IPS-20b (cell line): ENCODE results near the gene ITPR1.

Experiments
- H3K27ac ChIP-seq: one replicate; pipeline ENCODE4 v1.5.1; 2013; ENCODE audit warnings: low read length
- H3K27me3 ChIP-seq: 2 replicates; pipeline ENCODE4 v1.6.1; 2013; ENCODE audit warnings: mild to moderate bottlenecking, low read length, inconsistent platforms; ENCODE audit not compliant: insufficient read depth
- H3K36me3 ChIP-seq: 2 replicates; pipeline ENCODE4 v1.6.1; 2013; ENCODE audit warnings: low read depth, mild to moderate bottlenecking, inconsistent platforms, low read length, moderate library complexity; ENCODE audit not compliant: insufficient read depth
- H3K4me1 ChIP-seq: 2 replicates; pipeline ENCODE4 v1.6.1; 2013; ENCODE audit warnings: mild to moderate bottlenecking, control low read depth, inconsistent platforms, low read length, moderate library complexity; ENCODE audit not compliant: insufficient read depth
- H3K4me3 ChIP-seq: 2 replicates; pipeline ENCODE4 v1.5.1; 2013; ENCODE audit warnings: mild to moderate bottlenecking, low read length, inconsistent platforms
- H3K9ac ChIP-seq: 2 replicates; pipeline ENCODE4 v1.6.1; 2013; ENCODE audit warnings: low read depth, mild to moderate bottlenecking, inconsistent platforms, low read length, moderate library complexity
- H3K9me3 ChIP-seq: 2 replicates; pipeline ENCODE4 v1.6.1; 2013; ENCODE audit warnings: mild to moderate bottlenecking, low read depth, low read length, inconsistent platforms; ENCODE audit not compliant: insufficient read depth

Gene ITPR1

DNA sequence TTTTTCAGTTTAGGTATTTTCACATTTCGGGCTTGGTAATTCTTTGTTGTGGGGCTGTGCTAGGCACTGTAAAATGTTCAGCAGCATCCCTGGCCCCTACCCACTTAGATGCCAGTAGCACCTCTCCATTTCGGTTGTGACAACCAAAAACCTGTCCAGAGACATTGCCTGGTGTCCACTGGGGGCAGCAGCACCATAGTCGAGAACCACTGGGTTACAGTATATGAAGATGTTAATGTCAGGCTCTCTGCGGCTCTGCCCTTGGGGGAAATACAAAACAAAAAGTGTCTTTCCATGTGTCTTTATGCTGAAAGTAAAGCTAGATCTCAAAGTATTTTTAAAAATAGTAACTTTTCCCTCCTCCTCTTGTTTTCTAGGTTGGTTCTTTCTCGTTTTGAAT, 177.2 kb downstream of the ITPR1 start:
- Histone ChIP-seq H3K4me1 (no peaks in the 10 kb centered on the region), H3K36me3 (peaks cover 3% of the 10 kb centered on the region; the same call in 1 of the 2 replicates), H3K4me3 (no peak overlapping the region), H3K27ac (no peak overlapping the region), H3K27me3 (no peaks in the 10 kb centered on the region), H3K9me3 (no peaks in the 10 kb centered on the region), H3K9ac (no peak overlapping the region)

DNA sequence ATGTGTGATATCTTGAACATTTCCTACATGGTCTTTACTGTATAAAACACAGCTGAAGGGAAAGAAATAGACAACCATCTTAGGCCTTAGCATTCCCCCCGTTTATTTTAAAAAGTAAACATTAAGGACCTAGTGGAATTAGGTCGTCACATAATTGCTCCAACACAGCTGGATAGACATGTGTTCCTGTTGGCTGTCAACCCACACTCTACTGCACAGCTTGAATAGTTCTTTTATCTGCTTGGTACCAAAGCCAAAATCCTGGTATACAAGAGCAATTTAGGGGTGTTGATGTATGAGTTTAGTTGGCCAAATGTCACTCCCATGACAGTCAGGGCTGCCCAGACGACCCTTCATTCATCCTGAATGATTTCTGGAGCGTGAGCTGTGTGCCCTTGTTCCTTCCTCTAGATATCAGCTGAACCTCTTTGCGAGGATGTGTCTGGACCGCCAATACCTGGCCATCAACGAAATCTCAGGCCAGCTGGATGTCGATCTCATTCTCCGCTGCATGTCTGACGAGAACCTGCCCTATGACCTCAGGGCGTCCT, 179.7 kb downstream of the ITPR1 start:
- Histone ChIP-seq H3K9ac (no peak overlapping the region), H3K4me1 (no peaks in the 10 kb centered on the region), H3K27me3 (no peaks in the 10 kb centered on the region), H3K9me3 (no peaks in the 10 kb centered on the region), H3K27ac (no peak overlapping the region), H3K4me3 (no peak overlapping the region), H3K36me3 (peaks cover 3% of the 10 kb centered on the region; the same call in 1 of the 2 replicates)

DNA sequence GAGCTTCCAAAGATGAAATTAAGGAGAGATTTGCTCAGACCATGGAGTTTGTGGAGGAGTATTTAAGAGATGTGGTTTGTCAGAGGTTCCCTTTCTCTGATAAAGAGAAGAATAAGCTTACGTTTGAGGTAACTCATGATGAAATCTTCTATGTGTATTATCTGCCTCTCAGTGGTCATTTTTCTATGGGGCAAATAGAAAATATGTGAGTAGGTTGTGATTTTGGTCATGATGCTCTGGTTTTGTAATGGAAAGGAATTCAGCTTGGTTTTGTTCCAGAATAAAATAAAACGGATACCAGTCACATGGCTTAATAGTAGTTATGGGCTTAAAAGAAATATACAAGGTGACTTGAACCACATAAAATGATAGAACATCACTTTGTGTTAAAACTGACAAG, 181.1 kb downstream of the ITPR1 start:
- Histone ChIP-seq H3K27ac (no peak overlapping the region), H3K27me3 (no peaks in the 10 kb centered on the region), H3K9ac (no peak overlapping the region), H3K4me1 (no peaks in the 10 kb centered on the region), H3K9me3 (no peaks in the 10 kb centered on the region), H3K36me3 (peaks cover 3% of the 10 kb centered on the region; the same call in 1 of the 2 replicates), H3K4me3 (no peak overlapping the region)

DNA sequence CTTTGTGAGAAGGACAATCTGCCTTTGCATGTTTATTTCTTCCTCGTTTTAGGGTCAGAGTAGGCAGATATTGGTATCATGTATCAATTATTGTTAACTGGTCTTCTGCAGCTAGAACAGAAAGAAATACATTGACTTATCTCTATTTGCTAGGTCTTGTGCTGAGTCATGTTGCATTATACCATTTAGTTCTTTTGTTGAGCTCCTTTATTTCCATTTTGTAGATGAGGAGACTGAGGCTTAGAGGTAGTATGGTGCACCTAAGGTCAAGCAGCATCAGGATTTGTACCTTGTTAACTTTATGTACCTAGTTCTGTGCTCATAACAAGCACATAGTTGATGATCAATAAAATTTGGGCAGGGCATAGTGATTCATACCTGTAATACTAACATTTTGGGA, 182.6 kb downstream of the ITPR1 start:
- Histone ChIP-seq H3K9ac (no peak overlapping the region), H3K4me3 (no peak overlapping the region), H3K9me3 (no peaks in the 10 kb centered on the region), H3K4me1 (no peaks in the 10 kb centered on the region), H3K27me3 (no peaks in the 10 kb centered on the region), H3K36me3 (peaks cover 3% of the 10 kb centered on the region; the same call in 1 of the 2 replicates), H3K27ac (no peak overlapping the region)

DNA sequence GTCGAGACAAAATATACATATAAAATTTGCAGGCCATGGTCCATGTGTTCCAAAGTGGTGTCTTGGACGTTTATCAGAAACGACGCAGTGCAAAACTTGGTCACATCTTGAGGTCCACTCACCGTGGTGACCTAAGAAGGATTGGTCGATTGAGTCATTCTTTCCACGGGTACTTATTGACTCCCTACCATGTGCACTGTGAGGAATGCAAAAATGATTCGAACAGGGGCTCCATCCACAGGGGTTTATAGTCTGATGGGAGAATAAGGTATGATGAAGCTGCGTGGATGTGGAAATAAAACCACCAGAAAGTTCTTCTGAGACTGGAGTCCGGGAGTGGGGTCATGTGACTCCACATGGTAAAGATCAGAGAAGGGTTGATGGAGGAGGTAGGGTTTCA, 185.2 kb downstream of the ITPR1 start:
- Histone ChIP-seq H3K4me1 (peaks cover 3% of the 10 kb centered on the region; the same call in 1 of the 2 replicates), H3K27ac (no peak overlapping the region), H3K36me3 (no peaks in the 10 kb centered on the region), H3K27me3 (no peaks in the 10 kb centered on the region), H3K4me3 (no peak overlapping the region), H3K9me3 (no peaks in the 10 kb centered on the region), H3K9ac (no peak overlapping the region)

DNA sequence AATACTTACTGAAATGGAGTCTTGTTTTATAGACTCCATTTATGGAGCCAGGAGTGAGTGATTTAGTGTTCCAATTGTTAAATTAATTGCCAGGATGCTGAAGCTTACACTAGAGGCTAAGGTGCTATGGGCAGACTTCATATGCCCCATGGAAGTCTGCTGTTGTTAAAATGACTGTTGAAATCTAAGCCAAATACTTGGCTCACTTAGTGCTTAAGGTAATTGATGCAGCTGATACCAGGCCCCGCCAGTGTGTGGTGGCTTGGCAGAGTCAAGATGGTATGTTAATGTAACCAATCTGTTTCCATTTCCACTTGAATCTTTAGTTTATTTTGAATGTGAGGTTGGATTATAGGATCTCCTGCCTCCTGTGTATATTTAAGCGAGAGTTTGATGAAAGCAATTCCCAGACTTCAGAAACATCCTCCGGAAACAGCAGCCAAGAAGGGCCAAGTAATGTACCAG, 187.1 kb downstream of the ITPR1 start:
- no peak overlapping the region for H3K27ac ChIP-seq
- no peak overlapping the region for H3K4me3 ChIP-seq
- peaks cover 3% of the 10 kb centered on the region; the same call in 1 of the 2 replicates for H3K4me1 ChIP-seq
- no peak overlapping the region for H3K9ac ChIP-seq
- H3K27me3 ChIP-seq, result no peaks in the 10 kb centered on the region
- no peaks in the 10 kb centered on the region for H3K9me3 ChIP-seq
- peaks cover 5% of the 10 kb centered on the region; the same call in 1 of the 2 replicates for H3K36me3 ChIP-seq

DNA sequence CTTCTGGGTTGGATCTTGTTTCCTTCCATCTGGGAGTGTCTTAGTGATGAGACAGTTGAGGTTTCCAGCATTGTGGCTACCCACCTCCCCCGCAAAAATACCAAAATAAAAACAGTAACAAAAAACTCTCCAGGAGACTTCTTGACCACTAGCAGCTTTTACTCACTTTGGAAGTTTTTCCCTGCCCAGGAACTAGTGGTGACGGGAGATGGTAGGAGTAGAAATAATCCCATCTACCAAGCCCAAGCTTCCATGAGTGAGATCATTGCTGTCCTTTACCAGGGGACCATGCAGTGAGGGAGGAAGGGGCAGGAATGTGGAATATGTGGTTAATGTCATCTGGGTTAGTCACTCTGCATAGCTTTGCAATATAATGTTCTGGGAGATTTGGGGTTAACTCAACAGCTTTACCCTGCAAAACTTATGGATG, 187.7 kb downstream of the ITPR1 start:
- Histone ChIP-seq H3K4me3 (no peak overlapping the region), H3K27ac (no peak overlapping the region), H3K9me3 (no peaks in the 10 kb centered on the region), H3K9ac (no peak overlapping the region), H3K36me3 (peaks cover 9% of the 10 kb centered on the region; the same call in 1 of the 2 replicates), H3K27me3 (no peaks in the 10 kb centered on the region), H3K4me1 (peaks cover 3% of the 10 kb centered on the region; the same call in 1 of the 2 replicates)

DNA sequence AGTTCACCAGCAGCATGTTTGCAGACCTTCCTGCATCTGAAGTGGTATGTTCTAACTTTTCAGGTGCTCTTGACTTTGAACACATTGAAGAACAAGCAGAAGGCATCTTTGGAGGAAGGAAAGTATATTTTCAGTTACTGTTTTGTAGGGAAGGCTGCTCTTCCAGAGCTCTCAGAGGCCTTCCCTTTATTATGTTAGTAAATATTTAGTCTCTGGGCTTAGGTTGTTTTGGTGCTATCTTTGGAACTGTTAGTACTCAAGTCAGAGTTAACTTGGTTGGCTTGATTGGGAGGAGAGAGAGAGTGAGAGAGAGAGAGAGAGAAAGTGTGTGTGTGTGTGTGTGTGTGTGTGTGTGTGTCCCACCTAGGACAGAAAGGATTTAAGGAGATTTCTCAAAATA, 188.2 kb downstream of the ITPR1 start:
- no peaks in the 10 kb centered on the region for H3K27me3 ChIP-seq
- no peak overlapping the region for H3K9ac ChIP-seq
- H3K36me3 ChIP-seq, result peaks cover 9% of the 10 kb centered on the region; the same call in 1 of the 2 replicates
- H3K9me3 ChIP-seq, result no peaks in the 10 kb centered on the region
- H3K4me1 ChIP-seq, result peaks cover 3% of the 10 kb centered on the region; the same call in 1 of the 2 replicates
- H3K27ac ChIP-seq, result no peak overlapping the region
- H3K4me3 ChIP-seq, result no peak overlapping the region

DNA sequence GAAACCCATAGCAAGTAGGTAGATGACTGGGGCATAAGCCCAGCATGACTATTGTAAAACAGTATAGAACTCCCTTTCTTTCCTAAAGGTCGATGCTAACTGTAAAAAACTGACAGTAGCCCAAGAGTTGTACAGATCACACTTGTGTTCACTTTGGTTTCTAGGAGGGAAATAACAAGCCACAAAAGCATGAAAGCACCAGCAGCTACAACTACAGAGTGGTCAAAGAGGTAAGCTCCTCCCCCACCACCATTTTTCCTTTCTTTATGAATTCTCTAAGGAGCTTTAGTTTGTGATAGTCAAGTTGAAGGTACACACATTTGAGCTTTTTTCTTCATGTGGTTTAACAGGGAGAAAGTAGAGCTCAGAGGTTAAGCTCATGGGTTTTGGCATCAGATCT, 191.0 kb downstream of the ITPR1 start:
- H3K4me3 ChIP-seq, result no peak overlapping the region
- no peak overlapping the region for H3K27ac ChIP-seq
- H3K4me1 ChIP-seq, result peaks cover 3% of the 10 kb centered on the region; the same call in 1 of the 2 replicates
- H3K27me3 ChIP-seq, result no peaks in the 10 kb centered on the region
- H3K36me3 ChIP-seq, result peaks cover 9% of the 10 kb centered on the region; the same call in 1 of the 2 replicates
- H3K9ac ChIP-seq, result no peak overlapping the region
- no peaks in the 10 kb centered on the region for H3K9me3 ChIP-seq

DNA sequence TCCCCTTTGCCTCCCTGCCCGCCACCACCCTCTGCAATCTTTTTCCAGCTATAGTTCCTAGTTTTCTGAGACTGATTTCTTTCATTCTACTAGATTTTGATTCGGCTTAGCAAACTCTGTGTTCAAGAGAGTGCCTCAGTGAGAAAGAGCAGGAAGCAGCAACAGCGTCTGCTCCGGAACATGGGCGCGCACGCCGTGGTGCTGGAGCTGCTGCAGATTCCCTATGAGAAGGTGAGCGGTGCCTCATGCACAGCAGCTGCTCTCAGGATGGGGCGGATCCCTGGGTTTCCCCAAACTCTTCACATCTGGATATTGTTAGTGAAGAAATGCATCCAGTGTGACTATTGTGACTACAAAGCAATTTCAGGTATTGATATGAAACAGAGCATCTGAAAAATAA, 191.8 kb downstream of the ITPR1 start:
- Histone ChIP-seq H3K27ac (no peak overlapping the region), H3K36me3 (peaks cover 9% of the 10 kb centered on the region; the same call in 1 of the 2 replicates), H3K9me3 (no peaks in the 10 kb centered on the region), H3K9ac (no peak overlapping the region), H3K27me3 (no peaks in the 10 kb centered on the region), H3K4me1 (peaks cover 3% of the 10 kb centered on the region; the same call in 1 of the 2 replicates), H3K4me3 (no peak overlapping the region)

DNA sequence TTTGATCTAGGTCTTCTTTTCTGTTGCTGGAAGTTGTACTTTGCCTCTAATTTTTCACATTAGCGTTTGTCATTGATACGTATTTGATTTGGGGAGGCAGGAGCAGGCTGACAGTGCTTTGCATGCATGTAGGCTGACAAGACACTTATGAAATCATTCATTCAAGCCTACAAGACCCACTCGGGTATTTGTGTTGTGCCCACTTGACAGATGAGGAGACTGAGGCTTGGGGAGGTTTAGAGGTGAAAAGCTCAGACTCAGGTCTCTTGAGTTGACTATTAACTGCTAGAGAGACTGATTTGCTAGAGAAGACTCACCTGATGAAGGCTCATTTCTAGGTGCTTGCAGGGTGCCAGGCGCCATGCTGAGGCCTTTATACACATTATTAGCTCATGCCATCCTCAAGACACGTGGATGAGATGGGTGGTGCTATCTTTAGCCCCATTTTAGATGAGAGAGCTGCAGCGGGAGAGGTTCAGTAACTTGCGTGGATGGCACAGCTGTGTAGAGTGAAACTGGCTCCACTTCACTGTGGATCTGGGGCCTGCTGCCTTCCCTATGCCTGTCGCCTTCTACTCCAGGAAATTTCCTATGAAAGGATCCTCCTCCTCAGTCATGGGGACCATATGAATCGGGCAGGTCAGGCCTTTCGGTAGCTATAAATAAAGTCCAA, 192.7 kb downstream of the ITPR1 start:
- 0 out of 2 replicates have a peak, but pooled peaks cover 6% of the 10 kb centered on the region for H3K9me3 ChIP-seq
- no peak overlapping the region for H3K27ac ChIP-seq
- peaks cover 3% of the 10 kb centered on the region; the same call in 1 of the 2 replicates for H3K4me1 ChIP-seq
- H3K27me3 ChIP-seq, result no peaks in the 10 kb centered on the region
- H3K36me3 ChIP-seq, result peaks cover 9% of the 10 kb centered on the region; the same call in 1 of the 2 replicates
- H3K4me3 ChIP-seq, result no peak overlapping the region
- no peak overlapping the region for H3K9ac ChIP-seq

DNA sequence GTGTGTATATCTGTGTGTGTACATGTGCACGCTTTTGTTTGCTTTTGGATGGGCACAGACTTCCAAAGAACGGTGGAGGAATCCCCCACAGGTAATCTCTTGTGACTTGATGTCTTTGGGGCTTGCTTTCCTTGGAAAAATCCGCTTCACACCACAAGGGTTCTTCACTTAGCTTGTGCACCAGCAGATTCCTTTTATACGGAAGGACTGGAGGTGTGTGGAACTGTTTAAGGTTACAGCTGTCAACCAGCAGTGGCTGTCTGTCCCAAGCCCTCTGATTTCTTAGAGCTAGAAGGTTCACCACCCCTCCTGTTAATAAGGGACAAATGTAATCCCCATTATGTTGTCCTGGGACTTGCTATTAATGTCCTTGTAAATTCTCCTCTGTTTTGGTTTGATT, 193.5 kb downstream of the ITPR1 start:
- Histone ChIP-seq H3K9ac (no peak overlapping the region), H3K27ac (no peak overlapping the region), H3K4me3 (no peak overlapping the region), H3K4me1 (no peaks in the 10 kb centered on the region), H3K9me3 (0 out of 2 replicates have a peak, but pooled peaks cover 6% of the 10 kb centered on the region), H3K27me3 (no peaks in the 10 kb centered on the region), H3K36me3 (peaks cover 9% of the 10 kb centered on the region; the same call in 1 of the 2 replicates)
